Activated CD4-positive, alpha-beta T cell treated with anti-CD3 and anti-CD28 coated beads, Interleukin-2, Interleukin-4, amounts not matched to agents 100 ng/mL and 50 ng/mL, durations not matched to agents 16 hours and 8 hours (primary cell): ENCODE measurements around the gene PPP1R13B.

Experiments
- DNase-seq: peaks from one replicate; pipeline ENCODE4 v3.0.0-alpha.2; 2020; ENCODE audit warnings: low spot score

The PPP1R13B gene

GRCh38 chr14:103713304-103714062, 133.9 kb downstream of the PPP1R13B start:
- DNase-seq = no peak

DNA sequence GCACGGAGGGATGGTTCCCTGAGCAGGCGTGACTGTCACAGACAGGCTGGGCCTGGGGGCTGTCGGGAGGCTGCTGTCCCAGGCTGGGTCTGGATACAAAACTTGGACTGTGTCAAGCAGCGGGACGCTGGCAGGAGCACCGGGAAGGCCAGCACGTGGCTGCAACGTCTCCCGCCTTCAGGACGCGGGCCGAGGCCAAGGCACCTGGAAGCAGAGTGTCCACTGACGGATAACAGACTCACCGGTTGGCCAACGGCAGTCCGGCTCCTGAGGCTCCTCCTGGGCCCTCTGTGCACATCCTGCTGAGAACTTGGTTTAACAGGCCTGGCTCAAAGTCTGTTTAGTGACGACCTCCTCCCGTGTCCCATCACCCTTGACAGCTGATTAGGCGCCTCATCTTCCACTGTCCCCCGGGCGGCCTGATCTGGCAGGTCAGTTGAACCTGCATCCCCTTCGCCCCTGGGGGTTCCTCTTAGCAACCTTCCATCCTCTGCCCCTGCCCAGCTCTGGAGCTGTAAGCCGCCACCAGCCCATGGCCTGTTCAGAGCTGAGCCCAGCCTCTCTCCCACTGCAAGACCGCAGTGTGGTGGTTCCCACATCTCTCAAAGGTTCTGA, 134.6 kb downstream of the PPP1R13B start:
- no peak for DNase-seq

GRCh38 chr14:103711516-103712431, 135.6 kb downstream of the PPP1R13B start:
- no peak for DNase-seq

DNA sequence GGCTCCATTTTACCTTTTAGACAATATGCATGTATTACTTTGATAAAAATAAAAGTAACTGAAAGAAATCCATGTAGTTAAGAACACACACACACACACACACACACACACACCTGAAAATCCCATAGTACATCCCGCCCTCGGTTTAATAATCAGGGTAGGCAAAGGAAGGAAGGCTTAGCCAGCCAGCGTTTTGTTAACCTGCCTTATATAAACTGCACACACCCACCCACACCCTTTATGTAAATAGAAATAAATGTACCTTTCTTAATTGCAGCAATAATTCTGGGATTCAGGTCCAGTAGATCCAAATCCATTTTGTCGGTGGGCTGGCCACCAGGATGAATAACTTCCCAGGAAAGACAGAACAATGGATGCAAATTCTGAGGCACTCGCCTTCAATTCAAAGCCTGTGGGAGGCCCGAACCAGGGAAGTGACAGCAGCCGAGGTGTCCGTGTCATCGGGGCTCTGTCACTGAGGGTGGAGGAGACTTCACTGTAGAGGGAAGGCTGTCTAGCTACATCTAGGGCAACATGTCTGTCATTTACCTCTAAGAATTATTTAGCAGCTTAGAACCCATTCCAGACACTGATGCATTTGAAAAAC, 136.5 kb downstream of the PPP1R13B start:
- DNase-seq = no peak

GRCh38 chr14:103709814-103710213, 137.6 kb downstream of the PPP1R13B start:
- no peak for DNase-seq

- no peak for DNase-seq
These were observed 138.6 kb downstream of the PPP1R13B start for GRCh38 chr14:103708750-103709187.

DNA sequence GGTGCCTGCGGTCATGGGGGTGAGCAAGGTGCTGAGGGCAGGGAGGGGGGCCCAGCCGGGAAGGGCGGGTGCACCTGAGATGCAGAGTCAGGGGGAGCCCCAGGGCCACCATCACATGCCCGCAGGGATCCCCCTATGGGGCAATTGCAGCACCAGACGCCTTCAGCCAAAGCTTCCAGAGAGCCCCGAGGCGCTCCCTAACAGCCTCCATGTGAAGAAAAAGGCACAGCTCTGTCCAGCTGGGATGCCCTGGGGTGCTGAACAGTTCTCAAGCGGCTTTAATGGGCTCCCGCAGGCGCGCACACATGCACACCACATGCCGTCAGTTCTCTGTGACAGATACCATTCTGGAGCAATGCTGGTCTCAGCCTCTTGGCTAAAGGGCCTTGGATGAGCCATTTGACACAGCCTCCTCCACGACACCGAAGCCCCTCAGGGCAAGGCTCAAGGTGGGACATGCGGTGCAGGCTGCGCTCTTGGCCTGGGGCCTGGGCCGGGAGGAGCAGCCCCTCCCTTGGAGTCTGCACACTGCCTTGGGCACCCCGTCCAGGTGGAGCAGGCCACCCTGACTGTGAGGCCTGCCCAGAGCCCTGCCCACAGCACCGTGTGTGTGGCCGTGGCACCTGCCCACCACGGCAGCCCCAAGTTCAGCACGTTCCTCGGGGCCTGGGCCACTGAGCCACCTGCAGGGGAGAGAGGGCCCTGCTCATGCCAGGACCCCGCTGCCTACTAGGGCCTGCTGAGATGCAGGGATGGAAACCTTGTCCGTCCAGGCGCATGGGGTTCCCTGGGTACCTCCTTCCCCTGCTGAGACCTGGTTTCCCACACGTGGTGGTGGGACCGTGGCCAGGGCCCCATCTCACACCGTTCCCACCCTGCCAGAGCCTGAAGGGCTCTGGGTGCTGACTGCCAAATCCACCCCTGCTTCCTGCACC, 139.8 kb downstream of the PPP1R13B start:
- DNase-seq = no peak

DNA sequence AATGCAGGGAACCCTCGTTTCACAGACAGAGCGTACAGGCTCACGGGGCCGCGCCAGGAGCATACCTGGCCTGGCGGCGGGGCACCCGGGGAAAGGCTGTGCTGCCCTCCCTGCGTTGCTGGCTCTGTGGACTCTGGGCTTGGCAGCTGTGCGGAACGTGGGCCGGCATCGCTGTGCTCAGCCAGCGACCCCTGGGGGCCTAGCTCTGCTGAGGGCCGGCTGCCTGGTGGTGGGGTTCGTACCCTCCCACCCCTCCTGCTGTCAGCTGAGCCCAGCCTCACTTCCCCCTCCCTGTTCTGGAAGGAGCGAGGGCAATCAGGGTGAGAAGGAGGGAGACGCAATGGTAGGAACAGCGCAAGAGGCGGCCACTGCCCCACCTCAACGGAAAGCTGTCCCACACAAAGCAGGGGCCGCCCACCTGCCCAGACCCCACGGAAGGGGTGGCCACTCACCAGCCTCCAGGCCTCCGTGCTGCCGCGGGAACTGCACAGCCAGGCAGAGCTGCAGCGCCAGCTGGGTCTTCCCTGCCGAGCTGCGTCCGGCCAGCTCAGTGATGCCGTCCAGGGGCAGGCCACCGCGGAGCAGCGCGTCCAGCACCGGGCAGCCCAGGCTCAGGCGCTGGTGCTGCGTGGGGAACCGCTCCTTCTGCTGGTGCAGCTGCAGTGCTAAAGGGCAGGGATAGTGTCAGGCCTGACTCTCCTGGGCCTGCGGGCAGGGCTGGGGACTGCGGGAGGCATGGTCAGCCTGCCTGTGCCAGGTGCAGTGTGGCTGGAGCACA, 140.6 kb downstream of the PPP1R13B start:
- no peak for DNase-seq

GRCh38 chr14:103705504-103706284, 141.7 kb downstream of the PPP1R13B start:
- DNase-seq = no peak

DNA sequence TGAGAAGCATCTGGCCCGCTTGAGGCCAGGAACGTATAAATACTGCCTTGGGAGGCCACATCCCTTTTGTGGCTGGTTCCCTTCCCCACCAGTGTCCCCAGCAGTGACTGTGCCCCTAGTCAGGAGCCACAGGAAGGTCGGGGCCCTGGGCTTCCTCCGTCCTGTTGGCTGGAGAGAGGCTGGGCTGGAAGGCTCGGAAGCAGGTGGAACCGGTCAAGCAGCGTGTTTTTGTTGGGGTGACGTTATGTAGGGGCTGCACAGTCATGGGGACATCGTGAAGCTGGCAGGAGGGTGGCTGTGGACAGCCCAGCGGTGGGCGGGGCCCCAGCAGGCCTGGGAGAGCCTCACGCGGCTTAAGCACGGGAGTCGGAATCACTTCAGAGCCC, 142.3 kb downstream of the PPP1R13B start:
- no peak for DNase-seq

GRCh38 chr14:103704708-103705107, 142.7 kb downstream of the PPP1R13B start:
- no peak for DNase-seq

DNA sequence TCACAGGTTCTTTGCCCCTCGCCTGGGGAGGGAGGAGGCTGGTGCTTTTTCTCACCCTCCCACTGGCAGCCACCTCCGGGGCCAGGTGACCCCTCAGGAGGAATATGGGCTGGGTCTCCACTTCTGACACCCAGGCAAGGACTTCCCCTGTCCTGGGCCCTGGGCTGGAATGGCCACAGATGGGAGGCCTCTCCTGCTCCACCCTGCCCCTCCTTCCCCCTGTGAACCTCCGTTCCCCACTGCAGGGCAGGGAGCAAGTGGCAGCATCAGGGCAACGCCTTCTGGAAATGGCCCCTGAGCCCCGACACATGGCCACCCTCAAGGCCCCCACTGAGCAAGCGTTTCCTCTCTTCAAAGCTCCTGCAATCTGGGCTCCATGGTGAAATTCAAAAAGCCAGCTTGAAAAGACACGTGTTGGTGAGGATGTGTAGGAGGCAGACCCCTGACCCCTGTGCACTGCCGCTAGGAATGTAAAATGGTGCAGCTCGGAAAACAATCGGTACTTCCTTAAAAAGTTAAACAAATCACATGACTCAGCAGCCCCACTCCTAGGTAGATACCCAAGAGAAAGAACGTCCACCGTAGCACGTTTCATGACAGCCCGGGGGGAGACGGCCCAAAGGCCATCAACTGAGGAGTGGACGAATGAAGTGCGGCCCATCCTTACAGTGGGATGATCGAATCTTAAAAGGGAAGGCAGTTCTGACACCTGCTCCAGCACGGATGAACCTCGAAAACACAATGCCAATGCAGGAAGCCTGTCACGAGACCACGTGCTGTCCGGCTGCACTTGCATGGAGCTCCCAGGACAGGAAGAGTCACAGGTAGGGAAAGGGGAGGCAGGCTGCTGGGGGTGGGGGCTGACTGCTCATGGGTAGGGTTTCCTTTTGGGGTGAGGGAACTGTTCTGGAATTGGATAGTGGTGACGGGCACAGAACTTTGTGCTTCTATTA, 143.7 kb downstream of the PPP1R13B start:
- no peak for DNase-seq

GRCh38 chr14:103702497-103703432, 144.6 kb downstream of the PPP1R13B start:
- DNase-seq = no peak

- no peak for DNase-seq
These were observed 145.3 kb downstream of the PPP1R13B start for GRCh38 chr14:103702095-103702494.

- DNase-seq = no peak
These were observed 146.5 kb downstream of the PPP1R13B start for GRCh38 chr14:103700753-103701490.
